ENCODE results near the gene RIPK3. TPM values are rescaled to one million over a fixed set of nuclear protein-coding genes. Genes with fewer than 3 reads are reported as not detected.

The RIPK3 gene
- total and polyA plus RNA-seq, 2 experiments from 2014 or later = 0.32 to 1.5 TPM

- no peaks in the 10 kb centered on the region for H4K20me1 ChIP-seq (replicated peaks; ENCODE audit: insufficient read depth)
- no peak overlapping the region for H2AFZ ChIP-seq
- no peaks in the 10 kb centered on the region for H3K9me3 Mint-ChIP-seq
- no peaks in the 10 kb centered on the region for H3K4me1 ChIP-seq (ENCODE audit: insufficient read depth)
- H3K36me3 ChIP-seq (ENCODE audit: insufficient read depth) = no peaks in the 10 kb centered on the region
- H3K9me2 ChIP-seq (ENCODE audit: insufficient read depth) = no peaks in the 10 kb centered on the region
- no peaks in the 10 kb centered on the region for H3F3A ChIP-seq (replicated peaks; ENCODE audit: low read depth)
- H3K27ac ChIP-seq (ENCODE audit: low read depth) = no peak overlapping the region
- peaks cover 89% of the 10 kb centered on the region for H3K27me3 ChIP-seq (ENCODE audit: insufficient read depth)
- no peak overlapping the region for H3K4me3 ChIP-seq
- H3K27ac Mint-ChIP-seq = no peak overlapping the region
- H3K4me3 Mint-ChIP-seq = no peak overlapping the region
- no peak for ATAC-seq
- no peaks in the 10 kb centered on the region for H3K4me1 Mint-ChIP-seq
- H3K79me2 ChIP-seq (replicated peaks; ENCODE audit: insufficient read depth) = no peaks in the 10 kb centered on the region
- TF ChIP-seq POLR2AphosphoS5 (IDR thresholded peaks at IDR 0.05; ENCODE audit: low read depth) = no peak
- TF ChIP-seq ZNF462 (CRISPR knock-in tag; IDR thresholded peaks at IDR 0.05) = no peak
- no peak for TF ChIP-seq ZNF331 (CRISPR knock-in tag; IDR thresholded peaks at IDR 0.05; ENCODE audit: low read depth)
- TF ChIP-seq ZNF114 (CRISPR knock-in tag; IDR thresholded peaks at IDR 0.05) = no peak
- peaks cover 23% of the 10 kb centered on the region for H3K27me3 Mint-ChIP-seq (ENCODE audit: insufficient read depth, low read depth, poor library complexity)
- no peak overlapping the region for H3K4me2 ChIP-seq
- DNase-seq (ENCODE audit: low spot score) = no peak
- H3K36me3 Mint-ChIP-seq (ENCODE audit: low read depth) = no peaks in the 10 kb centered on the region
Observed at GRCh38 chr14:24348186-24348585, 8.4 kb upstream of the RIPK3 start.

- H3K4me3 ChIP-seq = no peak overlapping the region
- no peak overlapping the region; the same call in 1 of the 2 replicates for H2AFZ ChIP-seq
- H3K27me3 ChIP-seq (ENCODE audit: insufficient read depth) = peaks cover 89% of the 10 kb centered on the region
- TF ChIP-seq NANOG (IDR thresholded peaks at IDR 0.05; ENCODE audit: borderline replicate concordance) (no peak), CTCF (conservative IDR thresholded peaks at IDR 0.05; ENCODE audit: low read depth in 2 of 2) (no peak), ETS1 (IDR thresholded peaks at IDR 0.05) (no peak), REST (IDR thresholded peaks at IDR 0.05; ENCODE audit: unreplicated experiment) (no peak), JUNB (IDR thresholded peaks at IDR 0.05; ENCODE audit: unreplicated experiment) (no peak), EZH2 (IDR thresholded peaks at IDR 0.05; ENCODE audit: low read depth, unreplicated experiment) (no peak)
- H4K20me1 ChIP-seq (replicated peaks; ENCODE audit: insufficient read depth) = no peaks in the 10 kb centered on the region
- no peaks in the 10 kb centered on the region for H3K79me2 ChIP-seq (replicated peaks; ENCODE audit: insufficient read depth)
- ATAC-seq = no peak
- H3K36me3 Mint-ChIP-seq (ENCODE audit: low read depth) = no peaks in the 10 kb centered on the region
- H3K4me3 Mint-ChIP-seq = no peak overlapping the region
- H3K4me1 ChIP-seq (ENCODE audit: insufficient read depth) = no peaks in the 10 kb centered on the region
- H3K9me3 Mint-ChIP-seq = no peaks in the 10 kb centered on the region
- no peak overlapping the region for H3K27ac ChIP-seq (ENCODE audit: low read depth)
- H3K9me2 ChIP-seq (ENCODE audit: insufficient read depth) = no peaks in the 10 kb centered on the region
- H3K27ac Mint-ChIP-seq = no peak overlapping the region
- no peaks in the 10 kb centered on the region for H3K4me1 Mint-ChIP-seq
- peaks cover 20% of the 10 kb centered on the region for H3K27me3 Mint-ChIP-seq (ENCODE audit: insufficient read depth, low read depth, poor library complexity)
- H3K36me3 ChIP-seq (ENCODE audit: insufficient read depth) = no peaks in the 10 kb centered on the region
- DNase-seq (ENCODE audit: low spot score) = no peak
- H3F3A ChIP-seq (replicated peaks; ENCODE audit: low read depth) = no peaks in the 10 kb centered on the region
- H3K4me2 ChIP-seq = no peak overlapping the region
Observed at GRCh38 chr14:24347134-24347533, 7.3 kb upstream of the RIPK3 start.
